GDM1 (cell line): Measurements from ENCODE around the gene PTPRN2.
"Not testable (repeated sequence)": the region's sequence is repeated elsewhere in the genome, so short reads cannot be mapped to it uniquely, and the experiment has no call there.

Source experiments
- DNase-seq: peaks from one replicate; lab custom pipeline; 2025; lab: John Stamatoyannopoulos, UW

PTPRN2 gene

DNA sequence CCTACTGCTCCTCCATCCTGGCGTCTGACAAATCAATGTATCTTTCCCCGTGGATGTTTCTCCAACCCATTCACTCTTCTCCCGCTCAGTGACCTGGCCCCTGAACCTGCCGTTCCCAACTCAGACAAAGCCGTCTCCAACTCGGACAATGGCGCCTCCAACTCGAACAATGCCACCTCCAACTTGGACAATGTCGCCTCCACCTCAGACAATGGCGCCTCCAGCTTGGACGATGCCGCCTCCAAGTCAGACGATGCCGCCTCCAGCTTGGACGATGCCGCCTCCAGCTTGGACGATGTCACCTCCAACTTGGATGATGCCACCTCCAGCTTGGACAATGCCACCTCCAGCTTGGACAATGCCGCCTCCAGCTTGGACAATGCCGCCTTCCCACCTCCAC lies 642.2 kb downstream of the PTPRN2 start:
- DNase-seq: no peak

DNA sequence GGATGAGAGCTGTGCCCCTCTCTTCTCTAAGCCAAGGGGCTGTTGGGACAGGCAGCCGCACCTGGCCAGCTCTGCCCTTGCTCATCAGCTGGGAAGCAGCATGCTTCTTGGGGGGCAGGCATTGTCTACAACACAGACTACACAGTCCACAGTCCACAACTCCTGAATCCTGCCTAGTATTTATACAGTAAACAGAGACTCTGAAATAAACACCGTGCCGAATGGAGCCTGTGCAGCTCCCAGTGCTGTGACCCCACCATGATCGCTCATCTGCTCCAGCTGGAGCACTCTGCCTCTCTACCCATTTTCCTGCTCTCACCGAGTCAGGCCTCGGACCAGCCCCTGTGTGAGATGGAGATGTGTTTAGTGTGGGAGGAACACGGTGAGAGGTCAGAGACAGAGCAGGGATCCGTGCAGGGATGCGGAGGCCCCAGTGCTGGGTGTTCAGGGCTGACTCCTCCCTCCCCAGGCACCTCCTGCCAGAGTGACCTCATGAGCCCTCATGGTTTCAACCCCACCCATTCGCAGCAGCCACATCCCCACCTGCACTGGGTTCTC lies 642.8 kb downstream of the PTPRN2 start:
- no peak for DNase-seq

DNA sequence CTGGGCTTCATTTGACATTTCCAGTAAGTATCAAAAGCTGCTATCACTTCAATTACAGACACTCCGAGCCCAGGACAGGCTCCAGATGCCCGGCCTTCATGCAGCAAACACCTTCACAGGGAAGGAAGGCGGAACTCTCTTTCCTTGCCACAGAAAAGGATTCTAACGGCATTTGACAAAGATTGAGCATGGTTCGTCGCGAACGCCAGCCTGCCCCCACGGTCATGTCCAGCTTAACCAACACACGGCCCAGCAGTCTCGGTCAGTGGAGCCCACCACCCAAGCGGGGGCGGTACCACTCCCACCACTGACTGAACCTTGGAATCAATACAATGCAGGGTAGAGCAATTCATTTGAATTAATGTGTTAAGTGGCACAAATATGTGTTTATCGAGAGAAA lies 643.6 kb downstream of the PTPRN2 start:
- no peak for DNase-seq

DNA sequence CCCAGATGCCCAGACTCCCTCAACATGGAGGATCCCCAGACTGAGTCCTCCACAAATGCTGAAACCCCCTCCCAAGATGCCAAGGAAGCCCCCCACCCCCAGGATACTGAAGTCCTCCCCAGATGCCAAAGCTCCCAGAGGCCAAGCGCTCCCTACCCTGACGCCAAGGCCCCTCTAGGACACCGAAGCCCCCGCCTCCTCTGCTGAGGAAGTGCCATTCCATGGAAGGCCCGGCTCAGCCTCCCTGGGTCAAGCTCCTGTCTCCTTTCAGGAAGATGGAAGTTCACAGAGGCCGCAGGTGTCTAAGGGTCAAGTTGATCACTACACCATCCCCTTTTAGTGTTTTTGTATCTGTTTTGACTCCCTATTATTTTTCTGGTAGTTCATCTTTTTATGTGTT lies 644.1 kb downstream of the PTPRN2 start:
- DNase-seq: no peak

DNA sequence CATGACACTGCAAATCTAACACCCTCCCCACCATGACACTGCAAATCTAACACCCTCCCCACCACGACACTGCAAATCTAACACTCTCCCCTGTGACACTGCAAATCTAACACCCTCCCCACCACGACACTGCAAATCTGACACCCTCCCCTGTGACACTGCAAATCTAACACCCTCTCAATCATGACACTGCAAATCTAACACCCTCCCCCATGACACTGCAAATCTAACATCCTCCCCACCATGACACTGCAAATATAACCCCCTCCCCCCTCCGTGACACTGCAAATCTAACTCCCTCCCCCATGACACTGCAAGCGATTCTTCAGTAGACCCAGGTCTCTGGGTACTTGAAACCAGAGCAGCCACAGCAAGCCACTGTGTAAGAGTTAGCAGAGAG lies 646.4 kb downstream of the PTPRN2 start:
- no peak for DNase-seq

DNA sequence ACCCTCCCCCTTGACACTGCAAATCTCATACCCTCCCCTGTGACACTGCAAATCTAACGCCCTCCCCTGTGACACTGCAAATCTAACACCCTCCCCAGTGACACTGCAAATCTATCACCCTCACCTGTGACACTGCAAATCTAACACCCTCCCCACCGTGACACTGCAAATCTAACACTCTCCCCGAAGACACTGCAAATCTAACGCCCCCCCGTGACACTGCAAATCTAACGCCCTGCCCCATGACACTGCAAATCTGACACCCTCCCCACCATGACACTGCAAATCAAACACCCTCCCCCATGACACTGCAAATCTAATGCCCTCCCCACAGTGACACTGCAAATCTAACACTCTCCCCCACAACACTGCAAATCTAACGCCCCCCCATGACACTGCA lies 647.1 kb downstream of the PTPRN2 start:
- DNase-seq: no peak

DNA sequence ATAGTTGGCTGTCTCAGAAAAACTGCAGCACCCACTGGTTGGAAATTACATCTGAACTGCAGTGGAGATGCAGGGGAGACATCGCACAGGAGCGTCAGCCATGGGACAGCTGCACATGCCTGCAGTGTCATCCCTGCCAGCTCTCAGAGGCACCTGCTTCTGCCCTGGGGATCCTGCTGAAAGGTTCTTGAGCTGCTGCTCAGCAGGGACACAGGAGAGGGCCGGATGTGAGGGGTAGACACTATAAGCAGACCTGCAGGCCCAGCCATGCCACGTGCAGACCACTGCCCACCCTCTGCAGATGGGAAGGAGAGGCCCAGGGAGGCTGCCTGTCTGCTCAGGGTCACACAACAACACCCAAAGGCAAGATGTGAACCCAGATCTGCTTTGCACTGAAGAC lies 649.4 kb downstream of the PTPRN2 start:
- no peak for DNase-seq

DNA sequence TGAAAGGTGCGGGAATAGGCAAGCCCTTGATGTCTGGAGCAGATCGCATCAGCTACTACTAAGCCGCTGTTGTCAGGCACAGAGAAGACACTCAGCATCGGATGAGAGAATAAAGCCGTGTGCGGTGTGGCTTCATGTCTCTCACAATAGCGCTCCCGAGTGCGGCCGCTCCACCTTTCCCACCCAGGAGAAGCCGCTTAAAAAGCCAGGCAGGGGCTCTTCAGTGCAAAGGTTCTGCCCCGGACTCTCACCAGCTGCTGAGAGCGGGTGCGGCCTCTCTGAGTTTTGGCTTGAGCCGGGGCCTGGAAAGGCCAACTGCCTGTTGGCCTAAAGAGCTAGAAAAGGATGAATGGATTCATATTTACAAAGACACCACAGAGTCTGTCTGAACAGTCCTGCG lies 650.2 kb downstream of the PTPRN2 start:
- DNase-seq: no peak

DNA sequence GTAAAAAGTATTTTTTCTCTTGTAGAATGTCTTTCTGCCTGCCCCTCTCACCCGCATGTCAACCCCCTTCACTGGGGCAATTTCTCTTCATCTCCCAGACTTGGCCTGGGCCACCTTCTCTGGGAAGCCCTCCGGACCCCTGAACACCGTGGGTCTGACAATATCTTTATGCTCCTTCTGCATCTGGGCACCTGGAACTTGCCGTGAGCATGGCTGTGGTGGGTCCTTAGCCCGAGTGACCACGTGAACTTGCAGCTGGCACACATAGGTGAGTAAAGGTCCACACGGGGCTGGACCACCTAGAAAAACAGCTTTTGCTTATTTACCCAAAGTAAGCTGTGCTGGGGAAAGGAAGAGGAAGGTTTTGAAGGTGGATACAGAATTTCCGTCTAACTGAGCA lies 650.6 kb downstream of the PTPRN2 start:
- DNase-seq: no peak

DNA sequence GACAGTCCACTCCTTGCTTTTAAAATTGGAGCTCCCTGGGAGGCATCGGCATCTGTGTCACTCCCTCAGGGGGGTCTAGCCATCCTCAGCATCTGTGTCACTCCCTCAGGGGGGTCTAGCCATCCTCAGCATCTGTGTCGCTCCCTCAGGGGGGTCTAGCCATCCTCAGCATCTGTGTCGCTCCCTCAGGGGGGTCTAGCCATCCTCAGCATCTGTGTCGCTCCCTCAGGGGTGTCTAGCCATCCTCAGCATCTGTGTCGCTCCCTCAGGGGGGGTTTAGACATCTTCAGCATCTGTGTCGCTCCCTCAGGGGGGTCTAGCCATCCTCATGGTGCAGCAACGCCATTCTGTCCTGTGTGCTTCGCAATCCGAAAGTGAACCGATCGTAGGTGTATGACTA lies 651.9 kb downstream of the PTPRN2 start:
- not testable (repeated sequence) for DNase-seq

DNA sequence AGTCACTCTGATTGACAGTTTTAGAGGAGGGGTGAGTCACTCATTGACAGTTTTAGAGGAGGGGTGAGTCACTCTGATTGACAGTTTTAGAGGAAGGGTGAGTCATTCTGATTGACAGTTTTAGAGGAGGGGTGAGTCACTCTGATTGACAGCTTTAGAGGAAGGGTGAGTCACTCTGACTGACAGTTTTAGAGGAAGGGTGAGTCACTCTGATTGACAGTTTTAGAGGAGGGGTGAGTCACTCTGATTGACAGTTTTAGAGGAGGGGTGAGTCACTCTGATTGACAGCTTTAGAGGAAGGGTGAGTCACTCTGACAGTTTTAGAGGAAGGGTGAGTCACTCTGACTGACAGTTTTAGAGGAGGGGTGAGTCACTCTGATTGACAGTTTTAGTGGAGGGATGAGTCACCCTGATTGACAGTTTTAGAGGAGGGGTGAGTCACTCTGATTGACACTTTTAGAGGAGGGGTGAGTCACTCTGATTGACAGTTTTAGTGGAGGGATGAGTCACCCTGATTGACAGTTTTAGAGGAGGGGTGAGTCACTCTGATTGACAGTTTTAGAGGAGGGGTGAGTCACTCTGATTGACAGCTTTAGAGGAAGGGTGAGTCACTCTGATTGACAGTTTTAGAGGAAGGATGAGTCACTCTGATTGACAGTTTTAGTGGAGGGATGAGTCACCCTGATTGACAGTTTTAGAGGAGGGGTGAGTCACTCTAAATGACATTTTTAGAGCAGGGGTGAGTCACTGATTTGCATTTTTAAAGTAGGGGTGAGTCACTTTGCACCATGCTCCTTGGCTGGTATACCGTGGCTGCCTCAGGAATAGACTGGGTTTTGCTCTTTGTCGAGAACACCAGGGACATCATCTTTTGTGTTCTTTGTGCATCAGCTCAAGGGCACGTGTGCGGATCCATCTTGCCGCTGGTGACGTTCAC lies 654.1 kb downstream of the PTPRN2 start:
- DNase-seq: not testable (repeated sequence)

DNA sequence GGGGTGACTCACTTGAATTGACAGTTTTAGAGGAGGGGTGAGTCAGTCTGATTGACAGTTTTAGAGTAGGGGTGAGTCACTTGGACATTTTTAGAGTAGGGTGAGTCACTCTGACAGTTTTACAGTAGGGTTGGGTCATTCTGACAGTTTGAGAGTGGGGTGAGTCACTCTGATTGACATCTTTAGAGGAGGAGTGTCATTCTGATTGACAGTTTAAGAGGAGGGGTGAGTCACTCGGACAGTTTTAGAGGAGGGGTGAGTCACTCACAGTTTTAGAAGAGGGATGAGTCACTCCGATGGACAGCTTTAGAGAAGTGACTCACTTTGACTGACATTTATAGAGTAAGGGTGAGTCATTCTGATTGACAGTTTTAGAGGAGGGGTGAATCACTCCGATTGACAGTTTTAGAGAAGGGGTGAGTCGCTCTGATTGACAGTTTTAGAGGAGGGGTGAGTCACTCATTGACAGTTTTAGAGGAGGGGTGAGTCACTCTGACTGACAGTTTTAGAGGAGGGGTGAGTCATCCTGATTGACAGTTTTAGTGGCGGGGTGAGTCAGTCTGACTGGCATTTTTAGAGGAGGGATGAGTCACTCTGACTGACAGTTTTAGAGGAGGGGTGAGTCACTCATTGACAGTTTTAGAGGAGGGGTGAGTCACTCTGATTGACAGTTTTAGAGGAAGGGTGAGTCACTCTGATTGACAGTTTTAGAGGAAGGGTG lies 655.0 kb downstream of the PTPRN2 start:
- DNase-seq: no peak

DNA sequence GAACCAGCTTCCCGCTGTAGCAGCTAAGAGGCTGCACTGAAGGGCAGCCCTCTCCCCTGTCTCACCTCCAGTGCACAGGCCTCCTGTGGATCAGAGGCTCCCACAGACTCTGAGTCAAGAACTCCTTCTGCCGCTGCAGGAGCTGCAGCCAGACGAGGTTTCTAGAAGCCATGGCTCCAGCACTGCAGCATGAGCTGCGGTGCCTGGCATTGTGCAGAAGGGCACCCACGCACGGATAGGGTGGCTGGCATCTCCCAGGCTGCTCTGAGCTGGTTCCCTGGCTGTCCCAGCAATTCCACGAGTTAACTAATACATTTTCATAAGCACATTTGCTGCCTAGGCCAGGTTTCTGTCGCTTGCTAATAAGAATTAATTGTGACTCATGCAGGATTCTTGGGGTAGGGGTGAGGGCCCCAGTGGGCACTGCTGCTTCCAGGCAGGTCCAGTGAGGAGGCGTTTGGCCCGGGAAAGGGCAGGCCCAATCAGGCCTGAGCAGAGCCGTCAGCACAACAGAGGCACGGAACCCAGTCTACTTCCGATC lies 656.6 kb downstream of the PTPRN2 start:
- no peak for DNase-seq

DNA sequence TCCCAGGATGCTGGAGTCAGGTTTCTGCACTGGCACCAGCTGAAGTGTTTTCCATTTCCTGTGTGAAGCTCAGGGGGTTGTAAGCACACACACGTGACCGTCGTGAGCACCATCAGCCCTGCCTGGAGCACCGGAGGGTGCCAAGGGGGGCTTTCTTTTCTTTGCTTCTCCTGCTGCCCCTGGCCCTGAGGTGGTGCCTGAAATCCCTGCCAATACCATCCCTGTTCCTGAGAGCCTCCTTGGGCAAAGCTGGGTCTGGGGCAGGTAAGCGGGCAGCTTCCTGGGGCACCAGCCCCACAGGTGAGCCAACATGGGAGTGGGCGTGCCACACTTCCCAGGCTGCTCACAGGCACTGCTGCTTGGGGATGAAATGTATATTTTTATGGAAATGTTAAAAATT lies 657.2 kb downstream of the PTPRN2 start:
- DNase-seq: no peak

DNA sequence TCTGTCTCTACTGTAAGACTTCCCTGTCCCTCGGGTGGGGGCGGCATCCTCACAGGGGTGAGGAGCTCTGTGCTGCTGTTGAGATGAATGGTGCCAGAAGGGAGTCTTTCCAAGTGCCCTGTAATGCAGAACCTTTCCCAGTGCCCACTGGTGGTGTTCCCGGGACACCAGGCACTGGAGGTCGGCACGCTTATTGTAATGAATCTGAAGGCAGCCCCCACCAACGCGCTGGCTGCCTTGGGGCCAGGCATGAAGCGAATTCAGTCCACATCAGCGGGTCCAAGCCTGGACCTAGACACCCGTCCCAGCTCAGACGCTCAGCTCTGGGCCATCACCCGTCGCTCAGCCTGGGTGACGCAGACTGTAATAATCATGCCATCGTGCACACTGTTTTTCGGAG lies 658.0 kb downstream of the PTPRN2 start:
- DNase-seq: no peak

DNA sequence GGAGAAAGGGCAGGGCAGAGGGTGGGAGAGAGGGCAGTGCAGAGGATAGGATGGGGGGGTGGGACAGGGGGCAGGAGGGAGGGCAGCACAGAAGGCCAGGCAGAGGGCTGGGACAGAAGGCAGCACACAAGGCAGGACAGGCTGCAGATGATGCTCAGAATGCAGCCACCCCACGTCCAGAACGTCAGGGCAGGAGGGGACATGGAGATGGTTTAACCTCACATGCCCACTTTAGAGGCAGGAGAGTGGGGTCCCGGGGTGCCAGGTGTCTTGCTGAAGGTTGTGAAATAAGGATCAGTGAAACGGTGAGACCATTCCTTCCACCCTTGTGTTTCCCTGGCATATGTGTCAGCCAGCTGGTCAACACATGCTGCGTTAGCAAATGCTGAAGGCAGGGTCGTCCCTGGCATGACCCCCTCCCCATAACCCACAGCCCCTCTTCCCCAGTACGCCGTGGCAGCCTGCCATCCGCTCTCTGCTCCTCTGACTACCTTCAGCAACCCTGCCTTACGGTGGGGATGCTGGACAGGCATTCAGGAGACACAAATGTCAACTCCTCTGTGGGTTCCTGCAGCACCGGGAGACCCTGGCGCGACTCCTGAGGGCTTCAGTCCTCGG lies 658.7 kb downstream of the PTPRN2 start:
- DNase-seq: no peak

DNA sequence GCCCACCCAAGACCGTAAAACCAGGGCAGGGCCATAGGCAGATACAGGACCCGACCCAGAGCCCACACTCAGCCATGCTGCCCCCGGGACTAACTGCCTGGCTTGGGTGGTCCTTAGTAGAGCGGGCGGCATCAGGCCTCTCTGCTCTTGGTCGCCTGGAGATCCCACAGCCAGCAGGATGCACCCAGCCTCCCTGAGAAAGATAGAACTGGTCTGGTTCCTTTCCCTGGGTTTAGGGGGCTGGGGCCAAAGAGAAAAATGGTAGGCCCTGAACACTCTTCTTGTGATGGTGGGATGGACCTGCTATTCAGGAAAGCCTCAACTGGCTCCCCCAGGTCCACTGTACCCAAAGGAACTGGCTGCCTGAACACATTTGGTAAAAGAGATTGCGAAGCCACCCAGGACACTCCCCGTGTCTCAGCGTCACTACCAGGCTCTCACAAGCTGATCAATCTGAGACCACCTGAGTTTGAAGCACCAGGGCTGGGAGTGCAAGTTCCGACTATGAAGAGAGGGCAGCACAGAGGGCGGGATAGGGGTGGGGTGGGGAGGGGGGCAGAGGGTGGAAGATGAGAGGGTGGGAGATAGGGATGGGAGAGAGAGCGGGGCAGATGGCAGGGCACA lies 659.3 kb downstream of the PTPRN2 start:
- DNase-seq: no peak

DNA sequence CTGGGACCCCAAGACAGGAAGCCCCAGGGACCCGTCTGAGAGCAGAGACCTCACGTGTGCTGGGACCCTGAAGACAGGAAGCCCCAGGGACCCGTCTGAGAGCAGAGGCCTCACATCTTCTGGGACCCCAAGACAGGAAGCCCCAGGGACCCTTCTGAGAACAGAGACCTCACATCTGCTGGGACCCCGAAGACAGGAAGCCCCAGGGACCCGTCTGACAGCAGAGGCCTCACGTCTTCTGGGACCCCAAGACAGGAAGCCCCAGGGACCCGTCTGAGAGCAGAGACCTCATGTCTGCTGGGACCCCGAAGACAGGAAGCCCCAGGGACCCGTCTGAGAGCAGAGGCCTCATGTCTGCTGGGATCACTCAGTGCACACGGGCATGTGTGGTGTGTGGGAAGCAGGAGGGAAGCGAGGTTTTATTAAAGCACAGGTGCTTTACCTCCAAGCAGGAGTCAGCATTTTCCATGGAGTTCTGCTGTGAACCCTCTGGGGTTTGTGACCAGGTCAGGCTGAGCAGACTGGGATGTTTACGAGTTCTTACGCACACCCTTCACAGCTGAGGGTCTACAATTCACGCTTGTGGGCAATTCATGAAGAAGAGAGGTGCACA lies 660.2 kb downstream of the PTPRN2 start:
- DNase-seq: no peak

DNA sequence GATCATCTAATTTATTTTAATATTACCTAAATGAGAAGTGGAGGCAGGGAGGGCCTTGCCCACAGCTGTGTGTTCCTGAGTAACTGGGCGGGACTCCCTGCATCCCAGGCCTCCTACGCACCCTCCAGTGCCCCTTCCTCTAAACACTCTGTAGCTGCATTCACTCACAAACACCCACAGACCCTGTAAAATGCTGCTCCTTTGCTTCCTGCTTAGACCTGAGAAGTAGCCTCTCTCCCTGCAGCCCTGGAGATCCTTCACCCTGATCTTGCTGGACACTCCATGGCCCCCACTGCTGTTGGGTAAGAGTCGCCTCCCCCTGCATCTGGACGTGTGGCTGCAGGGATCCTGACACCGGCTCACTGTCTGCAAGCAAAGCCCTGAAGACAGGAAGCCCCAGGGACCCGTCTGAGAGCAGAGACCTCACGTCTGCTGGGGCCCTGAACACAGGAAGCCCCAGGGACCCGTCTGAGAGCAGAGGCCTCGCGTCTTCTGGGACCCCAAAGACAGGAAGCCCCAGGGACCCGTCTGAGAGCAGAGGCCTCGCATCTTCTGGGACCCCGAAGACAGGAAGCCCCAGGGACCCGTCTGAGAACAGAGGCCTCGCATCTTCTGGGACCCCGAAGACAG lies 661.0 kb downstream of the PTPRN2 start:
- no peak for DNase-seq

DNA sequence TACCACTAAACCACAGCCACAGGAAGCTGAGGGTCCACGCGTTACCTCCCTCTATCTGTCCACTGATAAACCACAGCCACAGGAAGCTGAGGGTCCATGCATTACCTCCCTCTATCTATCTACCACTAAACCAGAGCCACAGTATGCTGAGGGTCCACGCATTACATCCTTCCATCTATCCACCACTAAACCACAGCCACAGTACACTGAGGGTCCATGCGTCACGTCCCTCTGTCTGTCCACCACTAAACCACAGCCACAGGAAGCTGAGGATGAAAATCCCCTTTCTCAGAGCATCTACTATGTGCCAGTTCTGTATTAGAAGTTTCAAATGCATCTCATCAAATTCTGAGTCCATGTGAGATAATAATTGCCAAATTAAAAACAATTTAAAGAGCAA lies 661.5 kb downstream of the PTPRN2 start:
- DNase-seq: no peak

DNA sequence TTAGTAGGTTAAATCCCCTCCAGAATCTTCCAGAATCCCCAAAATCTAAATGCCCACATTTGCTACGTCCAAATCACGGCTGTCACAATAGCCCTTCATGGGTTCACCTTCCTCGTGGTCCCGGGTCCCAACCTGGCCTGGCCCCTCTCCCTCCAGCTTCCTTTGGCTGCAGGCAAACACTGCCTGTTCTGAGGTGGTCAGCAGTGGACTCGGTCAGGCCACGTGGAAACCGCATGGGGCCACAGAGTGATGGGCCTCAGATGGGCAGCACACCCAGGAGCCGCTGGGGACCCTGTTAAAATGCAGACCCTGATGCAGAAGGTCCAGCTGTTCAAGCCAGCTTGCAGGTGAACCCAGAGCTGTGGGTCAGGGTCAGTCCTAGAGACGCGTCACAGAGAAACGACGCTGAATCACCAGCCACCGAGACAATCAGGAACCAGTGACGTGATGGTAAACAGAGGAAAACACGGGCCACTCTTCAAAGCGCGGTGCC lies 662.2 kb downstream of the PTPRN2 start:
- no peak for DNase-seq
